Stimulated activated CD4-positive, alpha-beta T cell treated with anti-CD3 and anti-CD28 coated beads, Interleukin-1b, Interleukin-23, amount 100 ng/mL, for 48 hours (primary cell): ENCODE measurements around the gene KLRC2.
"Not testable (repeated sequence)": the region's sequence is repeated elsewhere in the genome, so short reads cannot be mapped to it uniquely, and the experiment has no call there.

Source experiments
- DNase-seq: peaks from one replicate; pipeline ENCODE4 v3.0.0-alpha.2; 2020

KLRC2 gene

GRCh38 chr12:10435816-10436215 is at the start of gene KLRC2:
Gene KLRC2, minus strand, starts transcription at chr12:10436010. Its CDS starts 24 bp downstream, at chr12:10435986.
- not testable (repeated sequence) for DNase-seq

GRCh38 chr12:10481901-10482300 is 46.1 kb upstream of the KLRC2 start:
- not testable (repeated sequence) for DNase-seq

GRCh38 chr12:10472808-10473207 is 37.0 kb upstream of the KLRC2 start:
- DNase-seq = not testable (repeated sequence)

- DNase-seq = no peak
Observed at GRCh38 chr12:10469701-10470100, 33.9 kb upstream of the KLRC2 start.

GRCh38 chr12:10466311-10466710 is 30.5 kb upstream of the KLRC2 start:
- no peak for DNase-seq

- no peak for DNase-seq
Observed at GRCh38 chr12:10457760-10458159, 21.9 kb upstream of the KLRC2 start.

- DNase-seq = no peak
Observed at GRCh38 chr12:10456856-10457255, 21.0 kb upstream of the KLRC2 start.

- no peak for DNase-seq
Observed at GRCh38 chr12:10455766-10456165, 20.0 kb upstream of the KLRC2 start.

- no peak for DNase-seq
Observed at GRCh38 chr12:10454531-10454930, 18.7 kb upstream of the KLRC2 start.

- no peak for DNase-seq
Observed at GRCh38 chr12:10453156-10453555, 17.3 kb upstream of the KLRC2 start, which contains the start of gene KLRC1. Gene KLRC1, minus strand, starts transcription at chr12:10453377. Its CDS starts 2,221 bp downstream, at chr12:10451156.

- DNase-seq = no peak
Observed at GRCh38 chr12:10448236-10448635, 12.4 kb upstream of the KLRC2 start.

- DNase-seq = not testable (repeated sequence)
Observed at GRCh38 chr12:10446052-10446451, 10.2 kb upstream of the KLRC2 start.

- not testable (repeated sequence) for DNase-seq
Observed at GRCh38 chr12:10441144-10441543, 5.3 kb upstream of the KLRC2 start.

- not testable (repeated sequence) for DNase-seq
Observed at GRCh38 chr12:10439608-10440274, 3.9 kb upstream of the KLRC2 start.

- DNase-seq = not testable (repeated sequence)
Observed at GRCh38 chr12:10437601-10438000, 1.8 kb upstream of the KLRC2 start.

GRCh38 chr12:10430623-10431022 is 5.2 kb downstream of the KLRC2 start:
- not testable (repeated sequence) for DNase-seq

GRCh38 chr12:10425938-10426337 is 9.9 kb downstream of the KLRC2 start:
- not testable (repeated sequence) for DNase-seq

GRCh38 chr12:10424260-10424899 is 11.4 kb downstream of the KLRC2 start:
- not testable (repeated sequence) for DNase-seq

- DNase-seq = not testable (repeated sequence)
Observed at GRCh38 chr12:10422159-10422558, 13.7 kb downstream of the KLRC2 start.

GRCh38 chr12:10420334-10420733 is 15.5 kb downstream of the KLRC2 start, which contains the start of gene KLRC3:
Gene KLRC3, minus strand, starts transcription at chr12:10420595. Its CDS starts 45 bp downstream, at chr12:10420550.
- not testable (repeated sequence) for DNase-seq

- no peak for DNase-seq
Observed at GRCh38 chr12:10409392-10409791, 26.4 kb downstream of the KLRC2 start, which contains the start of gene KLRC4. Gene KLRC4, minus strand, starts transcription at chr12:10409757. Its CDS starts 182 bp downstream, at chr12:10409575.

- no peak for DNase-seq
Observed at GRCh38 chr12:10408842-10409241, 27.0 kb downstream of the KLRC2 start.

GRCh38 chr12:10406725-10407124 is 29.1 kb downstream of the KLRC2 start:
- DNase-seq = no peak

- DNase-seq = no peak
Observed at GRCh38 chr12:10405294-10405693, 30.5 kb downstream of the KLRC2 start.
